ENCODE measurements around the gene BAIAP2. TPM values are rescaled to one million over a fixed set of nuclear protein-coding genes. Genes with fewer than 3 reads are reported as not detected.
A peak's percentile ranks its signal among the peaks of the same experiment; 100 is the strongest.

Gene BAIAP2
- total RNA-seq, 1 donor from 2014 or later, result 139 TPM

DNA sequence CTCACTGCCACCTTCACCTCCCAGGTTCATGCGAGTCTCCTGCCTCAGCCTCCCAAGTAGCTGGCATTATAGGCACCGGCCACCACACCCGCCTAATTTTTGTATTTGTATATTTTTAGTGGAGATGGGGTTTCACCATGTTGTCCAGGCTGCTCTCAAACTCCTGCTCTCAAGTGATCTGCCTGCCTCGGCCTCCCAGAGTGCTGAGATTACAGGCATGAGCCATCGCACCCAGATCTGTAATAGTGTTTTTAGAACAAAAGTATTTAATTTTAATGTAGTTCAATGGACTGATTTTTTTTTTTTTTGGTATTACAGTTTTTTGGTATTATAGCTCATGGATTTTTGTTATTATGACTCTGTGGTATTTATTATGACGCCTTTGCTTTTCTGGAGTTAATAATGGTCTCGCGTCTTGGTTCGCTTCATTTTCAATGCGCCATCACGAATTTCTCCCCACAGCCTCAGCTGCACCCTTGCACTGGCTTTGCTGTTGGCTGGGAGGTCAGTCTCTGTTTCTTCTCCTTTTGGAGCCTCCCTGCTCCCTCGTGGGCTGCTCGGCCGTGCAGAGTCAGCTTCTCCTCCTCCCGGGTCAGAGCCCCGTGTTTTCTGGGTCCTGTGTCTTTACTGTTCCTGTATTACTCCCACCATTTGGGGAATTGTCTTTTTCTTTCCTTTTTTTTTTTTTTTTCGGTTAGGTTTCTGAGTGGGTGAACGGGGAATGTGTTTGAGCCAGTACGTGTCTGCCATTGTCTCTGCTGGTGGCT, 27.2 kb downstream of the BAIAP2 start:
- no peak for DNase-seq
- Histone ChIP-seq H3K4me3 (no peak overlapping the region), H3K4me1 (peaks cover 32% of the 10 kb centered on the region), H3K36me3 (peaks cover 23% of the 10 kb centered on the region), H3K27me3 (no peaks in the 10 kb centered on the region), H3K9me3 (no peaks in the 10 kb centered on the region), H3K27ac (no peak overlapping the region)
- intact Hi-C loops (cut with DNase I), result no loop called here
- ATAC-seq, result no peak
- TF ChIP-seq, protein P1, sequence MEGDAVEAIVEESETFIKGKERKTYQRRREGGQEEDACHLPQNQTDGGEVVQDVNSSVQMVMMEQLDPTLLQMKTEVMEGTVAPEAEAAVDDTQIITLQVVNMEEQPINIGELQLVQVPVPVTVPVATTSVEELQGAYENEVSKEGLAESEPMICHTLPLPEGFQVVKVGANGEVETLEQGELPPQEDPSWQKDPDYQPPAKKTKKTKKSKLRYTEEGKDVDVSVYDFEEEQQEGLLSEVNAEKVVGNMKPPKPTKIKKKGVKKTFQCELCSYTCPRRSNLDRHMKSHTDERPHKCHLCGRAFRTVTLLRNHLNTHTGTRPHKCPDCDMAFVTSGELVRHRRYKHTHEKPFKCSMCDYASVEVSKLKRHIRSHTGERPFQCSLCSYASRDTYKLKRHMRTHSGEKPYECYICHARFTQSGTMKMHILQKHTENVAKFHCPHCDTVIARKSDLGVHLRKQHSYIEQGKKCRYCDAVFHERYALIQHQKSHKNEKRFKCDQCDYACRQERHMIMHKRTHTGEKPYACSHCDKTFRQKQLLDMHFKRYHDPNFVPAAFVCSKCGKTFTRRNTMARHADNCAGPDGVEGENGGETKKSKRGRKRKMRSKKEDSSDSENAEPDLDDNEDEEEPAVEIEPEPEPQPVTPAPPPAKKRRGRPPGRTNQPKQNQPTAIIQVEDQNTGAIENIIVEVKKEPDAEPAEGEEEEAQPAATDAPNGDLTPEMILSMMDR (IDR thresholded peaks at IDR 0.05), result no peak

GRCh38 chr17:81063106-81064093, 28.4 kb downstream of the BAIAP2 start:
- H3K9me3 ChIP-seq, result no peaks in the 10 kb centered on the region
- DNase-seq (no peak), ATAC-seq (peak; percentile 7)
- TF ChIP-seq, protein P1 (IDR thresholded peaks at IDR 0.05), result no peak
- intact Hi-C loops (cut with DNase I), result no loop called here
- H3K4me3 ChIP-seq, result no peak overlapping the region
- H3K27ac ChIP-seq, result peak overlapping the region; percentile 58
- no peaks in the 10 kb centered on the region for H3K27me3 ChIP-seq
- H3K36me3 ChIP-seq, result peaks cover 18% of the 10 kb centered on the region
- H3K4me1 ChIP-seq, result peaks cover 22% of the 10 kb centered on the region

DNA sequence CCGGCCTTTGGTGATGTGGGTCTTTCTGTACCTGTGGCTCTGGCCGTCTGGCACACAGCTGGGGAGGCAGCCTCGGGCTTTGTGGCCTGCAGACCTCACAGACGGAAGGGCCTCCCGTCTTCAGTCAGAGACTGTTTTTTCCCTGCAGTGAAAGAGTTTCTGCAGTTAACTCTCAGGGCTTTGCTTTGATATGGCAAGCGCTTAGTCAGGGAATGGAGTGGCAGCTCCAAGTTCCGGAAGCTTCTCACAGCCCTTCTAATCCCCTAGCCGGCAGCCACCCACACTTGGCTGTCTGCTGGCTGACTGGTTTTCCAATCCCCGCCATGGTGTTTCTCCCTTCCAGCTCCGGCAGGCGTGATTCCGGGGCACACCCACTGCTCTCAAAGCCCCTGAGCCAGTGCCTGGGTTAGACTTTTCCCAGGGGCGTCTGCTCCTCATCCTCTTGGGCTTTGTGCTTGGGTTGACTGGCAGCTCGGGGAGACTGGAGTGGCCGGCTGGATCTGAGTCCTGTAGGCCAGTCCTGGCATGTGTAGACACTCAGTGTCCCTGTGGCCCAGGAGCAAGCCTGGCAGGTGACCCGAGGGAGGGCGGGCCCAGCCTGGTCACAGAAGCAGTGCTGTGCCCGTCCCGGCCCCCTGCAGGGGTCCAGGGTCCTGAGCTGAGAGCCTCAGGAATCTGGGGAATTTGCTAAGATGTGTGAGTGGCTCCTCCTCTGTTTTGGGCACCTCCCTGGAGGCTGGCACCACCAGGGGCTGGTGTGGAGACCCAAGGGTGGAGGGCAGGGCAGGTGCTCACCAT, 29.9 kb downstream of the BAIAP2 start:
- Histone ChIP-seq H3K4me1 (peaks cover 22% of the 10 kb centered on the region), H3K36me3 (peaks cover 7% of the 10 kb centered on the region), H3K27me3 (no peaks in the 10 kb centered on the region), H3K4me3 (no peak overlapping the region), H3K9me3 (no peaks in the 10 kb centered on the region), H3K27ac (peak overlapping the region; percentile 58)
- TF ChIP-seq, protein P1 (IDR thresholded peaks at IDR 0.05), result no peak
- DNase-seq, result no peak
- intact Hi-C loops (cut with DNase I), result no loop called here
- ATAC-seq, result peak; percentile 59

DNA sequence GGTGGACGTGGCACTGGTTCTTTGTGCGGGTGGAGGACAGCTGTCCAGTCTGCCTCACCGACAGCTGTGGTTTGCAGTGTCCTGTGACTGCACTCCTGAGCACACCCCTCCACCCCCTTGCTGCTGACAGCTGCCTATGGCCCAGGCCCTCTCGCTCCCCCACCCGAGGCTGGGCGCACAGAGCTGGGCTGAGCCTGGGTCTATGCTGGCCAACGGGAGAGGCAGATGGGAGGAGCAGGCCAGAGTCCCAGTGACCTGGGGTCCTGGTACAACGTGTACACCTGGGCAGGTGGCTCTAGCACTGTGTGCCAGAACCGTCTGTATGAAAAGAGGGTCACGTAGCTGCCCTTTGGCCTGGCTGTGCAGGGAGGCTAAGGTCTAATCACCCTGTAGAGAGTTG, 30.5 kb downstream of the BAIAP2 start:
- intact Hi-C loops (cut with DNase I), result no loop called here
- Histone ChIP-seq H3K27ac (no peak overlapping the region), H3K27me3 (no peaks in the 10 kb centered on the region), H3K4me1 (peaks cover 22% of the 10 kb centered on the region), H3K36me3 (peaks cover 7% of the 10 kb centered on the region), H3K9me3 (no peaks in the 10 kb centered on the region), H3K4me3 (no peak overlapping the region)
- peak; percentile 6 for ATAC-seq
- TF ChIP-seq, protein P1 (IDR thresholded peaks at IDR 0.05), result no peak
- DNase-seq, result no peak

- peaks cover 7% of the 10 kb centered on the region for H3K36me3 ChIP-seq
- H3K4me3 ChIP-seq, result no peak overlapping the region
- intact Hi-C loops (cut with DNase I), result no loop called here
- DNase-seq (no peak), ATAC-seq (peak; percentile 10)
- H3K27me3 ChIP-seq, result no peaks in the 10 kb centered on the region
- TF ChIP-seq, protein P1 (IDR thresholded peaks at IDR 0.05), result no peak
- H3K27ac ChIP-seq, result no peak overlapping the region
- H3K4me1 ChIP-seq, result peaks cover 23% of the 10 kb centered on the region
- H3K9me3 ChIP-seq, result no peaks in the 10 kb centered on the region
Measured at GRCh38 chr17:81066072-81066471, 31.1 kb downstream of the BAIAP2 start.
